ENCODE results near the gene KRTAP10-3. TPM values are rescaled to one million over a fixed set of nuclear protein-coding genes. Genes with fewer than 3 reads are reported as not detected.
"Not testable (repeated sequence)": the region's sequence is repeated elsewhere in the genome, so short reads cannot be mapped to it uniquely, and the experiment has no call there.

KRTAP10-3 gene
- total RNA-seq, 1 donor from 2014 or later = not detected

DNA sequence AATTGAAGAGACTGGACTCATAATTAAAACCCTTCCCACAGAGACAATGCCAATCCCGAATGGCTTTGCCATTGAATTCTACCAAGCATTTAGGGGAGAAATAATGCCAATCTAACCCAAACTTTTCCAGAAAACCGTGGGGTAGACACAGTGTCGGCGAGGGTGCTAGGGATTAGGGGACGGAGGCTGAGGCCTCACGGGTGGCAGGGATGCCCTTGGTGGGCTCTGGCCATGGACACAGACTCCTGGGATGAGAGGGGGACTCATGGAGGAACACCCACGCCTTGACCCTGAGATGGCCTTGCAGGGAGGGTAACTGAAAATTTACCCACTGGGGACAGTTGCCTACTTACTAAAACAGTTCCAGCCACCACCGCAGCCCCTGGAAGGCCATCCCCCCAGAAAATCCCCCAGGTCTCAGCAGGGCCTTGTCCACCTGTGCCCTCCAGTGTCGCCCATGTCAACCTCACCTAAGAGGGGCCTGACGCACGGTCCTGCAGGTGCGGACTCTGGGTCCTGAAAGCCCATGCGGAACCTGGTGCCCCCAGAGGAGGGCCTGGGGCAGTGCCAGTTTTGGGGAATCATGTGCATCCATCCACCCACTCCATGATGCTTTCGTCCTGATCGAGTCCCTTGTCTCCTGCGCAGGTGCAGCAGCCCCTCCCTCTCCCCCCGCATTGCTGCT is 19.9 kb upstream of the KRTAP10-3 start:
- FAIRE-seq = no peak
- no peaks in the 10 kb centered on the region for H3K36me3 ChIP-seq (ENCODE audit: control insufficient read depth, insufficient read depth, low read length)
- no peak overlapping the region for H3K4me3 ChIP-seq (ENCODE audit: low read depth, low read length)
- H3K27me3 ChIP-seq (ENCODE audit: control insufficient read depth, insufficient read depth, low read length) = no peaks in the 10 kb centered on the region
- TF ChIP-seq, protein P1, sequence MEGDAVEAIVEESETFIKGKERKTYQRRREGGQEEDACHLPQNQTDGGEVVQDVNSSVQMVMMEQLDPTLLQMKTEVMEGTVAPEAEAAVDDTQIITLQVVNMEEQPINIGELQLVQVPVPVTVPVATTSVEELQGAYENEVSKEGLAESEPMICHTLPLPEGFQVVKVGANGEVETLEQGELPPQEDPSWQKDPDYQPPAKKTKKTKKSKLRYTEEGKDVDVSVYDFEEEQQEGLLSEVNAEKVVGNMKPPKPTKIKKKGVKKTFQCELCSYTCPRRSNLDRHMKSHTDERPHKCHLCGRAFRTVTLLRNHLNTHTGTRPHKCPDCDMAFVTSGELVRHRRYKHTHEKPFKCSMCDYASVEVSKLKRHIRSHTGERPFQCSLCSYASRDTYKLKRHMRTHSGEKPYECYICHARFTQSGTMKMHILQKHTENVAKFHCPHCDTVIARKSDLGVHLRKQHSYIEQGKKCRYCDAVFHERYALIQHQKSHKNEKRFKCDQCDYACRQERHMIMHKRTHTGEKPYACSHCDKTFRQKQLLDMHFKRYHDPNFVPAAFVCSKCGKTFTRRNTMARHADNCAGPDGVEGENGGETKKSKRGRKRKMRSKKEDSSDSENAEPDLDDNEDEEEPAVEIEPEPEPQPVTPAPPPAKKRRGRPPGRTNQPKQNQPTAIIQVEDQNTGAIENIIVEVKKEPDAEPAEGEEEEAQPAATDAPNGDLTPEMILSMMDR (IDR thresholded peaks at IDR 0.05; ENCODE audit: insufficient read depth, low read length, severe bottlenecking) = no peak
- DNase-seq (ENCODE audit: low read depth) = no peak

DNA sequence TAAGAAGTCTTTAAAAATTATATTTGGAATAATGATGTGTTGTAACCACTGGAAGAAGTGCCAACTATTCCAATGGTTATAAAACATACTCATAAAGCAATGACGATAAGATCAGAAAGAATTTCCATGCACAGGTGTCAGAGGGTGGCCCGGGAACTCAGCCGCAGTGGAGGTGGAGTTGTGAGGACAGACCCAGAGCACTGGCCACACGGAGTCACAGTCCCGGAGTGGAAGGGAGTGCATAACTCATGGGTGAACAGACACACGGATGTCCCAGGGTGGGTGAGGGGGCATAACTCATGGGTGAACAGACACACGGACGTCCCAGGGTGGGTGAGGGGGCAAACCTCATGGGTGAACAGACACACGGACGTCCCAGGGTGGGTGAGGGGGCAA is 17.4 kb upstream of the KRTAP10-3 start:
- Histone ChIP-seq H3K27me3 (ENCODE audit: control insufficient read depth, insufficient read depth, low read length) (no peaks in the 10 kb centered on the region), H3K36me3 (ENCODE audit: control insufficient read depth, insufficient read depth, low read length) (no peaks in the 10 kb centered on the region), H3K4me3 (ENCODE audit: low read depth, low read length) (no peak overlapping the region)
- no peak for DNase-seq (ENCODE audit: low read depth)
- TF ChIP-seq, protein P1 (IDR thresholded peaks at IDR 0.05; ENCODE audit: insufficient read depth, low read length, severe bottlenecking) = no peak
- FAIRE-seq = no peak

DNA sequence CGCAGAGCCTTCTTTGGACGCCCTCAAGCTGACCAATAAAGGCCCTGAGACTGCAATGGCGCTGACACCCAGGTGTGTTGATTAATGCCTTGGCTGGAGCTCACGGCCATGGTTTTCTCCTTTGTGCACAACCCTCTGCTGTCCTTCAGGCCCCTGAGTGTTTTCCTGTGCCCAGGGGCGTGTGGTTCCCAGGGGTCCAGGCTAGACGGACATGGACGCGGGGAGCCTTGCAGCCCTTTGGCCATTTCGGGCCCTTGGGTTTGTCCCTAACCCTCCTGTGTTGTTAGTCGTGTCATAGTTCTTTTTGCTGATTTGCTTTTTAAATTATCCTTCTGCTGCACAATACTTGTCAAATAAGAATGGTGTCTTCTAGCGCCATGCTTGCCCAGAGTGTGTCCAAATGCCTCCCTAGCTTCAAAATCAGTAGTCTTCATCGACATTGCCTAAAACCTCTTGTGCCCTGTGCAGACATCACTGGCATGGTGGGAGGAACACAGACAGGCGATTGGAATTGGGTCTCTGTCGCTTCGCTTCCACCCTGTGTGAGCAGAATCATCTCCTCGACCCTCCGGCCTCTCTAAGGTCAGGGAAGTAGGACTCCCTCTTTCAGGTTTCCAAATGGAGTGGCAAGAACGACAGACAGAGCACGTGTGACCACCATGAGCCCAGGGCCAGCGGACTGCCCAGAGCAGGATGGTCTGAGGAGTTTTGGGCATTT is 16.9 kb upstream of the KRTAP10-3 start:
- TF ChIP-seq, protein P1 (IDR thresholded peaks at IDR 0.05; ENCODE audit: insufficient read depth, low read length, severe bottlenecking) = no peak
- no peak for DNase-seq (ENCODE audit: low read depth)
- FAIRE-seq = no peak
- H3K36me3 ChIP-seq (ENCODE audit: control insufficient read depth, insufficient read depth, low read length) = no peaks in the 10 kb centered on the region
- H3K27me3 ChIP-seq (ENCODE audit: control insufficient read depth, insufficient read depth, low read length) = no peaks in the 10 kb centered on the region
- H3K4me3 ChIP-seq (ENCODE audit: low read depth, low read length) = no peak overlapping the region

DNA sequence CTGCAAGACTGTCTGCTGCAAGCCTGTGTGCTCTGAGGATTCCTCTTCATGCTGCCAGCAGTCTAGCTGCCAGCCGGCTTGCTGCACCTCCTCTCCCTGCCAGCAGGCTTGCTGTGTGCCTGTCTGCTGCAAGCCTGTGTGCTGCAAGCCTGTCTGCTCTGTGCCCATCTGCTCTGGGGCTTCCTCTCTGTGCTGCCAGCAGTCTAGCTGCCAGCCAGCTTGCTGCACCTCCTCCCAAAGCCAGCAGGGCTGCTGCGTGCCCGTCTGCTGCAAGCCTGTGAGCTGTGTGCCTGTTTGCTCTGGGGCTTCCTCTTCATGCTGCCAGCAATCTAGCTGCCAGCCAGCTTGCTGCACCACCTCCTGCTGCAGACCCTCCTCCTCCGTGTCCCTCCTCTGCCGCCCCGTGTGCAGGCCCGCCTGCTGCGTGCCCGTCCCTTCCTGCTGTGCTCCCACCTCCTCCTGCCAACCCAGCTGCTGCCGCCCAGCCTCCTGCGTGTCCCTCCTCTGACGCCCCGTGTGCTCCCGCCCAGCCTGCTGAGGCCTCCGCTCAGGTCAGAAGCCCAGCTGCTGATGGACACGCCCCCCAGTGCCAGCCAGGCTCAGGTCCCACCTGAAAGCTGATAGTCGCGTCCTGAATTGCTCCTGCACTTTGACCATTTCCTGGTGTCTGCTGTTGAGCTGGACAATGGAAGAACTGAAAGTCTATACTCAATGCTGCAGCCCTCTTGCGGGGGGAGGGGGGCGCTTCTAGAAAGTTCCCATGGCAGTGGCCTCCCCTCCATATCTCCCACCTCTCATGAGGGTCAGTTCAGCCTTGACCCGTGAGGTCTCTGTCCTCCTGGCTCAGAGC is 16.1 kb upstream of the KRTAP10-3 start:
- TF ChIP-seq, protein P1 (IDR thresholded peaks at IDR 0.05; ENCODE audit: insufficient read depth, low read length, severe bottlenecking) = no peak
- FAIRE-seq (no peak), DNase-seq (ENCODE audit: low read depth) (no peak)
- Histone ChIP-seq H3K36me3 (ENCODE audit: control insufficient read depth, insufficient read depth, low read length) (no peaks in the 10 kb centered on the region), H3K27me3 (ENCODE audit: control insufficient read depth, insufficient read depth, low read length) (no peaks in the 10 kb centered on the region), H3K4me3 (ENCODE audit: low read depth, low read length) (no peak overlapping the region)

DNA sequence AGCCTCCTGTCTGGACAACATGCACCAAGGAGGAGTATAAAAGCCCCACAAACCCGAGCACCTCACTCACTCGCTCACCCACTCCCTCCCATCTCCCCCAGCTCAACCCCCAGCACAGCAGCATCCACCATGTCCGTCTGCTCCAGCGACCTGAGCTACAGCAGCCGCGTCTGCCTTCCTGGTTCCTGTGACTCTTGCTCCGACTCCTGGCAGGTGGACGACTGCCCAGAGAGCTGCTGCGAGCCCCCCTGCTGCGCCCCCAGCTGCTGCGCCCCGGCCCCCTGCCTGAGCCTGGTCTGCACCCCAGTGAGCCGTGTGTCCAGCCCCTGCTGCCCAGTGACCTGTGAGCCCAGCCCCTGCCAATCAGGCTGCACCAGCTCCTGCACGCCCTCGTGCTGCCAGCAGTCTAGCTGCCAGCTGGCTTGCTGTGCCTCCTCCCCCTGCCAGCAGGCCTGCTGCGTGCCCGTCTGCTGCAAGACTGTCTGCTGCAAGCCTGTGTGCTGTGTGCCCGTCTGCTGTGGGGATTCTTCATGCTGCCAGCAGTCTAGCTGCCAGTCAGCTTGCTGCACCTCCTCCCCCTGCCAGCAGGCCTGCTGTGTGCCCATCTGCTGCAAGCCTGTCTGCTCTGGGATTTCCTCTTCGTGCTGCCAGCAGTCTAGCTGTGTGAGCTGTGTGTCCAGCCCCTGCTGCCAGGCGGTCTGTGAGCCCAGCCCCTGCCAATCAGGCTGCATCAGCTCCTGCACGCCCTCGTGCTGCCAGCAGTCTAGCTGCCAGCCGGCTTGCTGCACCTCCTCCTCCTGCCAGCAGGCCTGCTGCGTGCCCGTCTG is 15.2 kb upstream of the KRTAP10-3 start, which contains the start of gene KRTAP10-4:
TSS of gene KRTAP10-4 (plus strand) at position 100 of the 827 bp plus-strand sequence. CDS start at position 130, 30 bp downstream.
- H3K36me3 ChIP-seq (ENCODE audit: control insufficient read depth, insufficient read depth, low read length); DNase-seq (ENCODE audit: low read depth); H3K27me3 ChIP-seq (ENCODE audit: control insufficient read depth, insufficient read depth, low read length); FAIRE-seq; H3K4me3 ChIP-seq (ENCODE audit: low read depth, low read length): not testable (repeated sequence)
